Esophagus (tissue), 2 donors: Measurements from ENCODE around the gene GXYLT2. TPM values are rescaled to one million over a fixed set of nuclear protein-coding genes. Genes with fewer than 3 reads are reported as not detected.
A peak's percentile ranks its signal among the peaks of the same experiment; 100 is the strongest.

Source experiments
- H3K27ac ChIP-seq, 2 donors: one replicate each; pipeline ENCODE4 v1.5.1; 2013; ENCODE audit warnings: low read depth in 2 of 2, mild to moderate bottlenecking in 2 of 2, inconsistent platforms in 1 of 2, low read length in 1 of 2, moderate library complexity in 1 of 2
- H3K27me3 ChIP-seq, 2 donors: one replicate each; pipeline ENCODE4 v1.6.1; 2013; ENCODE audit warnings: low read length in 2 of 2, control low read depth in 1 of 2, mild to moderate bottlenecking in 1 of 2; ENCODE audit not compliant: insufficient read depth in 2 of 2, control insufficient read depth in 1 of 2
- H3K36me3 ChIP-seq, 2 donors: one replicate each; pipeline ENCODE4 v1.6.1; 2013; ENCODE audit warnings: low read length in 1 of 2; ENCODE audit not compliant: control insufficient read depth in 2 of 2, insufficient read depth in 2 of 2
- H3K4me1 ChIP-seq, 2 donors: one replicate each; pipeline ENCODE4 v1.6.1; 2013; ENCODE audit warnings: low read length in 1 of 2; ENCODE audit not compliant: control insufficient read depth in 2 of 2, insufficient read depth in 2 of 2
- H3K4me3 ChIP-seq, 2 donors: one replicate each; pipeline ENCODE4 v1.5.1; 2013; ENCODE audit warnings: low read length in 2 of 2, mild to moderate bottlenecking in 2 of 2, low read depth in 1 of 2, moderate library complexity in 1 of 2
- H3K9me3 ChIP-seq, 2 donors: one replicate each; pipeline ENCODE4 v1.6.1; 2013; ENCODE audit warnings: mild to moderate bottlenecking in 2 of 2, low read depth in 1 of 2, low read length in 1 of 2, moderate library complexity in 1 of 2; ENCODE audit not compliant: control insufficient read depth in 2 of 2, insufficient read depth in 1 of 2
- WGBS, 2 donors: extraction: QIAGEN DNeasy Blood & Tissue Kit; methylation state at CpG; one replicate each; pipeline ENCODE4 v1.1.7; 2013; 5-methylcytosine and 5-hydroxymethylcytosine counted together
- polyA plus RNA-seq, 2 donors: library from polyadenylated mRNA; stranded (reverse); fragments of 200-250 nt; gene quantifications; one replicate each; pipeline ENCODE4 v1.2.3, GENCODE V29; 2013
- donor health status: healthy with polysubstance abuse.
- donor health status: Bipolar disorder and iron deficiency.

The GXYLT2 gene
- polyA plus RNA-seq, 2 donors = 0.24 to 0.37 TPM

DNA sequence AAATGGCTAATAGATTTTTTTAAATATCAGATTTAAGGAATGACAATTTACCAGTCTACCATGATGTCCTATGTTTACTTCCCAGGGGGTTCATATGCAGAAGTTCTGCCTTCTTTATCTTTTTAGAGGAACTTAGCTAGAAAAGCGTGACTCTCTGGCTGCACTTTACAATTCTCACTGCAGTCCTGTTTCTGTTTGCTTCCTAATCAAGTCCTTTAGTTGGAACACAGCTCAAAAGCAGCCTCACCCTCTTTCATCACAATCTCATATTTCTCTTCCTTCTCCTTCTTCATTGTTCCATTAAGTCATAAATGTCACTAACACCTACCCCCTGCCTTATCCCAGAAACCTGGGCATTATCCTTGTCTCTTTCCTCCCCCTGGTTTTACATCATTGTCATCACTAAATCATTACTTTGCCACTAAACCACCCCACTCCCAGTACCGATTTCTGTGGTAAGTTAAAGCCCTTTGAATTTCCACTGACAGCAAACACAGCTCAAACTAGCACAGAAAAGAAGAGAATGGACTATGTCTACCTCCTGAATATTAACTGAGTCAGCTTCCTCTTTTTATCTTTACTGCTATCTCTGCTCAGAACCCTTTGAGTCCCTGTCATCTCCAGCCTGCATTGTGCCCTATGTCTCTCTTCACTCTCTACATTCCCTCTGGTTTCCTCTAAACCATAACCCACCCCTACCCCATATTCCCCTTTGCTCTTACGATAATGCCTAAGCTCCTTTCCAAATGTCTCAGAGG, 94.9 kb downstream of the GXYLT2 start:
- H3K27ac ChIP-seq = no peak overlapping the region
- no peaks in the 10 kb centered on the region for H3K4me1 ChIP-seq
- no peaks in the 10 kb centered on the region for H3K27me3 ChIP-seq
- WGBS, 2 donors = 79 to 86% methylated on average over 3 of the region's 3 CpGs
- no peak overlapping the region for H3K4me3 ChIP-seq
- no peaks in the 10 kb centered on the region for H3K36me3 ChIP-seq
- H3K9me3 ChIP-seq = no peaks in the 10 kb centered on the region

- Histone ChIP-seq H3K36me3 (no peaks in the 10 kb centered on the region), H3K9me3 (no peaks in the 10 kb centered on the region), H3K4me1 (no peaks in the 10 kb centered on the region), H3K4me3 (no peak overlapping the region), H3K27me3 (no peaks in the 10 kb centered on the region), H3K27ac (no peak overlapping the region)
- 73 to 86% methylated on average over 1 of the region's 1 CpG for WGBS, 2 donors
Measured at GRCh38 chr3:72985576-72985975, 97.7 kb downstream of the GXYLT2 start.

GRCh38 chr3:72990701-72991395, 103.0 kb downstream of the GXYLT2 start:
- WGBS, 2 donors = 74 to 78% methylated on average over 5 of the region's 5 CpGs
- no peaks in the 10 kb centered on the region for H3K4me1 ChIP-seq
- no peaks in the 10 kb centered on the region for H3K27me3 ChIP-seq
- H3K27ac ChIP-seq = no peak overlapping the region
- no peaks in the 10 kb centered on the region for H3K9me3 ChIP-seq
- no peaks in the 10 kb centered on the region for H3K36me3 ChIP-seq
- no peak overlapping the region for H3K4me3 ChIP-seq

DNA sequence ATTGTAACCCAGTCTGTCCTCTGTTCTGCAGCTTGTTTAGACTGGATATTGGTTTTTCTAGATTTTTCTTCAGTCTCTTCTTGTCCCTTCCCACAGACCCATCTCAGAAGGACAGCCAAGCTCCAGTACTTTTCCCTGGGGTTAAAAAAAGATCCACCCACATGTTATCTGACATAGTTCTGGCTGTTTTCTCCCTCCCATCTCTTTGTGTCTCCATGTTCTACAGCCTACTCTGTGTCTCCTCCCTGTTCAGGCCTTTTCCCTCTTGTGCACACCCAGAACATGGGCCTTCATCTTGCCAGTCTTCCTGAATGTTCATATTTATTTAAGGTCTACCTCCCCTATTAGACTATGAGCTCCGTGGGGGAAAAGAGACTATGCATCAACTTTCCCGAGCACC, 103.7 kb downstream of the GXYLT2 start:
- Histone ChIP-seq H3K36me3 (no peaks in the 10 kb centered on the region), H3K4me1 (no peaks in the 10 kb centered on the region), H3K9me3 (no peaks in the 10 kb centered on the region), H3K4me3 (no peak overlapping the region), H3K27ac (no peak overlapping the region), H3K27me3 (no peaks in the 10 kb centered on the region)
- 74 to 79% methylated on average over 2 of the region's 2 CpGs for WGBS, 2 donors

DNA sequence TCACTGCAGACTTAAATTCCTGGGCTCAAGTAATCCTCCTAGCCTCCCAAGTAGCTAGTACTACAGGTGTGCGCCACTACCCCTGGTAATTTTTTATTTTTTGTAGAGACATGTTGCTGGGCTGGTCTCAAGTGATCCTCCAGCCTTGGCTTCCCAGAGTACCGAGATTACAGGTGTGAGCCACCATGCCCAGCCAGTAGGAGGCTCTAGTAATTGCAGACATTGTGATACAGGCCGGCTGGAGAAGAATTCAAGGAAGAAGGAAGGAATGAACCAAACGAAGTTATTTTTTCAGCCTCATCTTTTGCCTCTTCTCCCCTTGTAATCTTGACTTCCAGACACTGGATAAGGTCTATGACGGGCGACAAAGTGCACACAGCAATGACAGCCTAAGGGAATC, 105.5 kb downstream of the GXYLT2 start:
- H3K4me3 ChIP-seq = no peak overlapping the region
- H3K9me3 ChIP-seq = no peaks in the 10 kb centered on the region
- no peaks in the 10 kb centered on the region for H3K4me1 ChIP-seq
- 85 to 90% methylated on average over 6 of the region's 6 CpGs for WGBS, 2 donors
- H3K27me3 ChIP-seq = no peaks in the 10 kb centered on the region
- no peak overlapping the region for H3K27ac ChIP-seq
- H3K36me3 ChIP-seq = no peaks in the 10 kb centered on the region

DNA sequence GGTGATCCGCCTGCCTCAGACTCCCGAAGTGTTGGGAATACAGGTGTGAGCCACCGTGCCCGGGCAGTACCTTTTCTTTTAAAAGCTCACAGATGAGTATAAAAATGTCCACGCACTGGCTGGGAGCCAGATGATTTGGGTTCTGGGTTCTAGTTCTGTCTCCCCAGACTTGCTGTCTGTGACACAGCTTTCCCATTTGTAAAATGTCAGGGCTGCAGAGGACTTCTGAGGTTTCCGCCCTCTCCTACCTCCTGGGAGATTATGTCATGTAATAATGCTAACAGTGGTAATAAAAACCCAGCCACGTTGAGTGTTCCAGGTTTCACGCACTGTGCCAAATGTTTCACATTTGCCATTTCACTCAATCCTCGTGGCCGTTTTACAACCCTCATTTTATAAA, 107.5 kb downstream of the GXYLT2 start:
- no peaks in the 10 kb centered on the region for H3K4me1 ChIP-seq
- no peak overlapping the region for H3K27ac ChIP-seq
- no peaks in the 10 kb centered on the region for H3K36me3 ChIP-seq
- 82 to 89% methylated on average over 10 of the region's 10 CpGs for WGBS, 2 donors
- H3K9me3 ChIP-seq = no peaks in the 10 kb centered on the region
- H3K27me3 ChIP-seq = no peaks in the 10 kb centered on the region
- H3K4me3 ChIP-seq = no peak overlapping the region

DNA sequence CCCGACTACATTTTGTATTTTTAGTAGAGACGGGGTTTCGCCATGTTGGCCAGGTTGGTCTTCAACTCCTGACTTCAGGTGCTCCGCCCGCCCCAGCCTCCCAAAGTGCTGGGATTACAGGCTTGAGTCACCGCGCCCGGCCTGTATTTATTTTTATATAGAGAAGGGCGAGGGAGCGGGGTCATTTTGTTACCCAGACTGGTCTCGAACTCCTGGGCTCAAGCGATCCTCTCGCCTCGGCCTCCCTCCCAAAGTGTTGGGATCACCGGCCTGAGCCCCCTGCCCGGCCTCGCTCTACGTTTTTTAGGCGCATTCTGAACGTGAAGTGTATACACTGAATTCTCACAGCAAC, 108.3 kb downstream of the GXYLT2 start:
- WGBS, 2 donors = 72 to 85% methylated on average over 20 of the region's 20 CpGs
- Histone ChIP-seq H3K27me3 (no peaks in the 10 kb centered on the region), H3K9me3 (no peaks in the 10 kb centered on the region), H3K36me3 (no peaks in the 10 kb centered on the region), H3K4me1 (no peaks in the 10 kb centered on the region), H3K27ac (peak overlapping the region; percentile 95), H3K4me3 (peak overlapping the region; percentile 79 to 95)

- H3K27me3 ChIP-seq = no peaks in the 10 kb centered on the region
- peak within 1 kb of the TSS; percentile 95 for H3K27ac ChIP-seq
- no peaks in the 10 kb centered on the region for H3K4me1 ChIP-seq
- H3K9me3 ChIP-seq = no peaks in the 10 kb centered on the region
- peak within 1 kb of the TSS; percentile 79 to 95 for H3K4me3 ChIP-seq
- WGBS, 2 donors = 2 to 3% methylated on average over 40 to 74 of the region's 75 CpGs
- H3K36me3 ChIP-seq = peaks cover 0 to 4% of the 10 kb centered on the region in 2 donors
Measured at GRCh38 chr3:72996473-72997333, 108.9 kb downstream of the GXYLT2 start, which contains the start of gene PPP4R2. Gene PPP4R2 (plus strand): TSS chr3:72996811. CDS start chr3:72997038, 227 bp downstream.

DNA sequence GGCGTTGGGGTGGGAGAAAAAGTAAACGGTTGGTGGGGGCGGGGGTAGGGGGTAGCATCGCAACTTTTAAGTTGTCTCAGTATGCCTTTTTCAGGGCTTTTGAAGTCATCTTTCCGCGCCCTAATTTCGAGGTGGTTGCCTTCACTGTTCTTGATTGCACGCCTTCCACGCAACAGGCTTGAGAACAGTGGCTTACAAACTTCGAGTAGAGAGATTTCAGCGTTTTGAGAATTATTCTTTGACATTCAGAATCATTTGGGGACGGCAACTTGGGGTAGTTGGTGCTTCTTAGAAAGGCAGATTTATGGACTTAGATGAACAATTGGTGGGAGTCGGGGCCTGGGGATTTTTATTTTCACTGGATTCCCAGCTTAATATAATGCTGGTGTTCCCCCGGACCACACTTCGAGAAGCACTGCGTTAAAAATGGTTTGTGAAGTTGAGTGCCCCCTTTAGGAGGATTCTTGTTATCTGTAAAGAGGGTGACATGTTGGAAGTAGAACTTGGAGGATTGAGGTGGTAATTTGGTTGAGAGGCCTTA, 109.6 kb downstream of the GXYLT2 start:
- H3K27ac ChIP-seq = peak overlapping the region; percentile 95
- WGBS, 2 donors = 0 to 1% methylated on average over 16 of the region's 16 CpGs
- H3K4me3 ChIP-seq = peak overlapping the region; percentile 79 to 95
- H3K27me3 ChIP-seq = no peaks in the 10 kb centered on the region
- H3K4me1 ChIP-seq = no peaks in the 10 kb centered on the region
- H3K36me3 ChIP-seq = peaks cover 0 to 4% of the 10 kb centered on the region in 2 donors
- H3K9me3 ChIP-seq = no peaks in the 10 kb centered on the region
